T-helper 1 cell treated with Interleukin-12 subunit alpha and Interleukin-12 subunit beta and Interleukin-4 antibody, amounts not matched to agents 30 μg/mL and 1 μg/mL, for 36 hours (primary cell): ENCODE data around the gene DDX31.

Experiments
- H3K27ac Mint-ChIP-seq: one replicate; pipeline ENCODE4 v1.8.0; 2021; ENCODE audit warnings: mild to moderate bottlenecking, mixed read lengths
- H3K27me3 Mint-ChIP-seq: one replicate; pipeline ENCODE4 v1.8.0; 2021; ENCODE audit warnings: low read depth, mixed read lengths
- H3K36me3 Mint-ChIP-seq: one replicate; pipeline ENCODE4 v1.8.0; 2021; ENCODE audit warnings: low read depth, mixed read lengths
- H3K4me1 Mint-ChIP-seq: one replicate; pipeline ENCODE4 v1.8.0; 2021; ENCODE audit warnings: low read depth, mixed read lengths
- H3K4me3 Mint-ChIP-seq: one replicate; pipeline ENCODE4 v1.8.0; 2021; ENCODE audit warnings: mild to moderate bottlenecking, moderate library complexity, mixed read lengths
- H3K9me3 Mint-ChIP-seq: one replicate; pipeline ENCODE4 v1.8.0; 2021; ENCODE audit warnings: mixed read lengths

DDX31 gene

GRCh38 chr9:132609184-132609583 is 60.6 kb downstream of the DDX31 start:
- no peak overlapping the region for H3K4me3 Mint-ChIP-seq
- no peak overlapping the region for H3K27ac Mint-ChIP-seq
- peaks cover 17% of the 10 kb centered on the region for H3K36me3 Mint-ChIP-seq
- no peaks in the 10 kb centered on the region for H3K9me3 Mint-ChIP-seq
- no peaks in the 10 kb centered on the region for H3K4me1 Mint-ChIP-seq
- no peaks in the 10 kb centered on the region for H3K27me3 Mint-ChIP-seq

- Mint-ChIP-seq H3K36me3 (peaks cover 12% of the 10 kb centered on the region), H3K4me3 (no peak overlapping the region), H3K9me3 (no peaks in the 10 kb centered on the region), H3K27ac (no peak overlapping the region), H3K4me1 (peaks cover 7% of the 10 kb centered on the region), H3K27me3 (no peaks in the 10 kb centered on the region)
Observed at GRCh38 chr9:132606066-132606465, 63.7 kb downstream of the DDX31 start.

GRCh38 chr9:132605387-132605786 is 64.4 kb downstream of the DDX31 start:
- no peak overlapping the region for H3K4me3 Mint-ChIP-seq
- peaks cover 7% of the 10 kb centered on the region for H3K36me3 Mint-ChIP-seq
- no peaks in the 10 kb centered on the region for H3K9me3 Mint-ChIP-seq
- H3K4me1 Mint-ChIP-seq = peaks cover 7% of the 10 kb centered on the region
- no peaks in the 10 kb centered on the region for H3K27me3 Mint-ChIP-seq
- H3K27ac Mint-ChIP-seq = no peak overlapping the region

- no peaks in the 10 kb centered on the region for H3K9me3 Mint-ChIP-seq
- H3K27ac Mint-ChIP-seq = no peak overlapping the region
- no peak overlapping the region for H3K4me3 Mint-ChIP-seq
- peaks cover 7% of the 10 kb centered on the region for H3K36me3 Mint-ChIP-seq
- H3K27me3 Mint-ChIP-seq = no peaks in the 10 kb centered on the region
- H3K4me1 Mint-ChIP-seq = peaks cover 7% of the 10 kb centered on the region
Observed at GRCh38 chr9:132602207-132602606, 67.6 kb downstream of the DDX31 start.

- Mint-ChIP-seq H3K4me3 (no peak overlapping the region), H3K36me3 (peaks cover 4% of the 10 kb centered on the region), H3K9me3 (no peaks in the 10 kb centered on the region), H3K27me3 (no peaks in the 10 kb centered on the region), H3K27ac (no peak overlapping the region), H3K4me1 (peaks cover 7% of the 10 kb centered on the region)
Observed at GRCh38 chr9:132600326-132600984, 69.3 kb downstream of the DDX31 start.

- no peaks in the 10 kb centered on the region for H3K9me3 Mint-ChIP-seq
- no peak overlapping the region for H3K4me3 Mint-ChIP-seq
- no peak overlapping the region for H3K27ac Mint-ChIP-seq
- H3K27me3 Mint-ChIP-seq = peaks cover 4% of the 10 kb centered on the region
- peaks cover 2% of the 10 kb centered on the region for H3K4me1 Mint-ChIP-seq
- peaks cover 6% of the 10 kb centered on the region for H3K36me3 Mint-ChIP-seq
Observed at GRCh38 chr9:132597073-132597775, 72.6 kb downstream of the DDX31 start.

- peaks cover 6% of the 10 kb centered on the region for H3K36me3 Mint-ChIP-seq
- H3K27ac Mint-ChIP-seq = no peak overlapping the region
- no peaks in the 10 kb centered on the region for H3K4me1 Mint-ChIP-seq
- H3K9me3 Mint-ChIP-seq = no peaks in the 10 kb centered on the region
- H3K27me3 Mint-ChIP-seq = peaks cover 15% of the 10 kb centered on the region
- H3K4me3 Mint-ChIP-seq = no peak overlapping the region
Observed at GRCh38 chr9:132596200-132596599, 73.6 kb downstream of the DDX31 start.

- H3K4me1 Mint-ChIP-seq = no peaks in the 10 kb centered on the region
- no peaks in the 10 kb centered on the region for H3K9me3 Mint-ChIP-seq
- H3K4me3 Mint-ChIP-seq = no peak overlapping the region
- H3K27me3 Mint-ChIP-seq = peaks cover 21% of the 10 kb centered on the region
- peaks cover 6% of the 10 kb centered on the region for H3K36me3 Mint-ChIP-seq
- no peak overlapping the region for H3K27ac Mint-ChIP-seq
Observed at GRCh38 chr9:132595319-132595718, 74.5 kb downstream of the DDX31 start.

- Mint-ChIP-seq H3K9me3 (no peaks in the 10 kb centered on the region), H3K4me3 (no peak overlapping the region), H3K4me1 (no peaks in the 10 kb centered on the region), H3K27ac (no peak overlapping the region), H3K27me3 (peaks cover 28% of the 10 kb centered on the region), H3K36me3 (peaks cover 3% of the 10 kb centered on the region)
Observed at GRCh38 chr9:132594412-132594811, 75.4 kb downstream of the DDX31 start.

GRCh38 chr9:132592451-132592850 is 77.3 kb downstream of the DDX31 start:
- H3K4me1 Mint-ChIP-seq = no peaks in the 10 kb centered on the region
- H3K36me3 Mint-ChIP-seq = peaks cover 3% of the 10 kb centered on the region
- H3K27me3 Mint-ChIP-seq = peaks cover 42% of the 10 kb centered on the region
- H3K9me3 Mint-ChIP-seq = no peaks in the 10 kb centered on the region
- no peak overlapping the region for H3K4me3 Mint-ChIP-seq
- no peak overlapping the region for H3K27ac Mint-ChIP-seq

- H3K9me3 Mint-ChIP-seq = no peaks in the 10 kb centered on the region
- H3K27me3 Mint-ChIP-seq = peaks cover 45% of the 10 kb centered on the region
- H3K27ac Mint-ChIP-seq = no peak overlapping the region
- H3K4me1 Mint-ChIP-seq = no peaks in the 10 kb centered on the region
- H3K4me3 Mint-ChIP-seq = no peak overlapping the region
- H3K36me3 Mint-ChIP-seq = peaks cover 3% of the 10 kb centered on the region
Observed at GRCh38 chr9:132591751-132592314, 78.0 kb downstream of the DDX31 start.

GRCh38 chr9:132591244-132591643 is 78.5 kb downstream of the DDX31 start:
- no peaks in the 10 kb centered on the region for H3K9me3 Mint-ChIP-seq
- no peak overlapping the region for H3K27ac Mint-ChIP-seq
- H3K36me3 Mint-ChIP-seq = peaks cover 3% of the 10 kb centered on the region
- peaks cover 51% of the 10 kb centered on the region for H3K27me3 Mint-ChIP-seq
- H3K4me1 Mint-ChIP-seq = peaks cover under 1% of the 10 kb centered on the region
- H3K4me3 Mint-ChIP-seq = no peak overlapping the region

GRCh38 chr9:132590318-132591182 is 79.2 kb downstream of the DDX31 start:
- Mint-ChIP-seq H3K4me1 (peaks cover 4% of the 10 kb centered on the region), H3K36me3 (peaks cover 5% of the 10 kb centered on the region), H3K27ac (no peak overlapping the region), H3K9me3 (no peaks in the 10 kb centered on the region), H3K27me3 (peaks cover 57% of the 10 kb centered on the region), H3K4me3 (no peak overlapping the region)

GRCh38 chr9:132590037-132590317 is 79.8 kb downstream of the DDX31 start:
- H3K27ac Mint-ChIP-seq = no peak overlapping the region
- H3K4me1 Mint-ChIP-seq = peaks cover 4% of the 10 kb centered on the region
- peaks cover 5% of the 10 kb centered on the region for H3K36me3 Mint-ChIP-seq
- H3K27me3 Mint-ChIP-seq = peaks cover 63% of the 10 kb centered on the region
- no peaks in the 10 kb centered on the region for H3K9me3 Mint-ChIP-seq
- H3K4me3 Mint-ChIP-seq = no peak overlapping the region
